K562 (cell line): ENCODE measurements around the gene SRC.

Experiments
- FOXM1 ChIP-seq, 2 experiments: fragments of 450-650 bp in 1 of 2; sonication (generic) in 1 of 2; formaldehyde crosslinking in 1 of 2; IDR thresholded peaks; 2 replicates each; pipeline versions ENCODE4 v1.6.1 to v1.9.0; 2017 to 2022; ENCODE audit warnings: low read depth in 2 of 2, mild to moderate bottlenecking in 2 of 2, missing genetic modification reagents in 1 of 2, moderate library complexity in 1 of 2
- MED1 ChIP-seq: sonication (generic); formaldehyde crosslinking; IDR thresholded peaks from 2 replicates; pipeline ENCODE4 v1.8.1; 2023; ENCODE audit warnings: missing genetic modification reagents, borderline replicate concordance

DNA sequence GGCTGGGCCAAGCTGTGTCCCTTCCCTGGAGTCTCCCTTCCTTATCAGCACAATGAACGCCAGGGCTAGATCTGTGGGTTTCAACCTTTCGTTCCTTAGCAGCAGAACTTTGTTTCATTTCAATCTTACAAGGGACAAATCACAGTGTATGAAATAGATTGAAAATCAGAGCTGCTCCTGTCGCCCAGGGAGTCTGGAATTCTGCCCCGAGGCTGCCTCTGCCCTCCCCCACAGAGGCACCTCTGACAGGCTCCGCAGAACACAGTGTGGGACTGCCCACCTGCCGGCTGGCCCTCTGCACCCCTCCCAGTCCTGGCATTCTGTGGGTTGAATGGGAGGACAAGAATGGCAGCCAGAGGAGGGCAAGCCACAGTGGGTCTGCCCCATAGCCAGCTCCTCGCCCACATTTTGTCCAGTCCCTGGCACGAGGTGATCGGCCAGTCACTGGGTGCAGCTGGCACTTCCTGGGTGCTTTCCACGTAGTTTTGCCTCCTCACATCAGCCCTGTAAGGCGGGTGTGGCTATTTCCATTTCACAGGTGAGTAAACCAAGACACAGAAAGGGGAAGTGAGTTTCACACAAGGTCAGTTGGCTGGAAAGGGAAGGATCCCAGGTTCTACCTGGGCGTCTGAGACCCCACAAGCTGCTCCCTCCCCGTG, 30.4 kb upstream of the SRC start:
- no peak for TF ChIP-seq MED1
- no peak for TF ChIP-seq FOXM1 (IDR thresholded peaks at IDR 0.05; ENCODE audit: low read depth)
- no peak for TF ChIP-seq FOXM1 (CRISPR knock-in tag; IDR thresholded peaks at IDR 0.05; ENCODE audit: low read depth)
